Keratinocyte (primary cell): ENCODE measurements around the gene ASTN2. TPM values are rescaled to one million over a fixed set of nuclear protein-coding genes. Genes with fewer than 3 reads are reported as not detected.

Source experiments
- DNase-seq: peaks from one replicate; pipeline ENCODE4 v3.0.0-alpha.2; 2011; ENCODE audit warnings: low read depth, missing footprints, low spot score
- FAIRE-seq: peaks from 2 replicates; lab custom pipeline; 2011; peaks lifted over from hg19 to GRCh38; lab: Jason Lieb, UNC
- H2AFZ ChIP-seq: 2 replicates; pipeline ENCODE4 v1.6.0; 2012; ENCODE audit warnings: low read length, control low read depth, inconsistent platforms; ENCODE audit not compliant: control insufficient read depth
- H3K27ac ChIP-seq: 2 replicates; pipeline ENCODE4 v1.5.1; 2011; ENCODE audit warnings: low read length; ENCODE audit not compliant: control insufficient read depth, insufficient read depth
- H3K27me3 ChIP-seq: 3 replicates; pipeline ENCODE4 v1.6.0; 2011; ENCODE audit warnings: low read length; ENCODE audit not compliant: control insufficient read depth, insufficient read depth; ENCODE audit errors: extremely low read depth
- H3K36me3 ChIP-seq, 2 experiments: 2 replicates in 1 of 2; 3 replicates in 1 of 2; pipeline ENCODE4 v1.5.1; 2011; ENCODE audit warnings: low read length in 2 of 2, mild to moderate bottlenecking in 1 of 2; ENCODE audit not compliant: control insufficient read depth in 2 of 2, insufficient read depth in 2 of 2; ENCODE audit errors: extremely low read depth in 1 of 2
- H3K4me1 ChIP-seq: 3 replicates; pipeline ENCODE4 v1.5.1; 2011; ENCODE audit warnings: low read length; ENCODE audit not compliant: control insufficient read depth, insufficient read depth; ENCODE audit errors: extremely low read depth
- H3K4me2 ChIP-seq: 3 replicates; pipeline ENCODE4 v1.6.0; 2011; ENCODE audit warnings: low read depth, low read length; ENCODE audit not compliant: control insufficient read depth, insufficient read depth; ENCODE audit errors: extremely low read depth
- H3K4me3 ChIP-seq, 3 experiments: fragments of 200-600 bp in 1 of 3; sonication (generic) in 1 of 3; 2 replicates in 2 of 3; 3 replicates in 1 of 3; pipeline ENCODE4 v1.5.1; 2011 to 2016; ENCODE audit warnings: low read length in 3 of 3, mild to moderate bottlenecking in 3 of 3, control low read depth in 2 of 3, inconsistent platforms in 1 of 3, low read depth in 1 of 3, mixed read lengths in 1 of 3, mixed run types in 1 of 3, moderate library complexity in 1 of 3; ENCODE audit not compliant: control insufficient read depth in 2 of 3, insufficient read depth in 2 of 3; ENCODE audit errors: extremely low read depth in 1 of 3
- H3K79me2 ChIP-seq: 2 replicates; pipeline ENCODE4 v1.6.0; 2012; ENCODE audit warnings: low read length; ENCODE audit not compliant: control insufficient read depth, insufficient read depth
- H3K9ac ChIP-seq: 3 replicates; pipeline ENCODE4 v1.6.0; 2011; ENCODE audit warnings: low read length; ENCODE audit not compliant: control insufficient read depth, insufficient read depth; ENCODE audit errors: extremely low read depth
- H3K9me1 ChIP-seq: 3 replicates; pipeline ENCODE4 v1.6.0; 2011; ENCODE audit warnings: low read length; ENCODE audit not compliant: control insufficient read depth, insufficient read depth; ENCODE audit errors: extremely low read depth
- H3K9me3 ChIP-seq: 2 replicates; pipeline ENCODE4 v1.5.1; 2012; ENCODE audit warnings: low read depth, low read length; ENCODE audit not compliant: control insufficient read depth
- H4K20me1 ChIP-seq: 3 replicates; pipeline ENCODE4 v1.6.0; 2011; ENCODE audit warnings: low read length; ENCODE audit not compliant: control insufficient read depth, insufficient read depth; ENCODE audit errors: extremely low read depth
- EZH2 ChIP-seq: IDR thresholded peaks from one replicate; pipeline ENCODE4 v1.6.1; 2012; ENCODE audit warnings: inconsistent platforms, mild to moderate bottlenecking, low read length, moderate library complexity
- dilution Hi-C: fragments of 300-500 bp; cut with MboI; formaldehyde crosslinking; loops from one replicate; pipeline ENCODE4 v1.7.0; 2020; ENCODE audit warnings: low sequenced_read_pairs; ENCODE audit not compliant: extremely low pct_ligation_motif_present
- polyA plus RNA-seq, 5 experiments: library from polyadenylated mRNA; depleted of rRNA in 3 of 5; stranded (reverse) in 3 of 5; stranded (forward) in 1 of 5; unstranded in 1 of 5; fragments of >200 nt; gene quantifications; 1 replicate in 1 of 5; 2 replicates in 3 of 5; 3 replicates in 1 of 5; pipeline versions ENCODE4 v1.2.1 to v1.2.3, GENCODE V29; 2011 to 2012; ENCODE audit warnings: missing spikeins in 2 of 5, low read depth in 1 of 5, low replicate concordance in 1 of 5
- TF ChIP-seq, protein P1 (sequence below), 3 experiments: IDR thresholded peaks in 1 of 3; conservative IDR thresholded peaks in 1 of 3; optimal IDR thresholded peaks in 1 of 3; 2 replicates in 2 of 3; 3 replicates in 1 of 3; pipeline versions ENCODE3 to v1.5.1; 2011; ENCODE audit warnings: low read length in 3 of 3, mild to moderate bottlenecking in 3 of 3, moderate library complexity in 2 of 3, control low read depth in 1 of 3, inconsistent platforms in 1 of 3; ENCODE audit not compliant: insufficient read depth in 2 of 3; ENCODE audit errors: extremely low read depth in 1 of 3

The ASTN2 gene
- polyA plus RNA-seq, 1 donor (not counting 4 experiments of a cell fraction or from before 2014, with no cell fraction given): 0.31 TPM

DNA sequence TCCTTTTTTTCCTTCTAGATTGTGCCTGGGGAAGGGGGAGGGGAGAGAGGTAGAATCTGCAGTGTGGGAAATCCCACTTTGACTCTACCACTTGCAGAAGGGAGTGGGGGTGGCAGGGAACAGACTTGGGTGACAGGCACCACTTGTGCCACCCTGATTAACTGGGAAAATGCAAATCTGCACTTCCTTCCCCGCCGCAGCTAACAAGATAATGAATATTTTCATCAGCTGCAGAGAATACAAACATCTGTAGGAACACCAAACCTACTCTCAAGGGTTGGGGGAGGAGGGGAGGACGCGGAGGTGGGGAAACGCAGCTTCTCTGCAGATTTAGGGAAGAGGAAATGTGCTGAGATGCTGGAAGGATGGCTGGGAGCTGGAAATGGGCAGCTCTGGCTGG is 654.2 kb downstream of the ASTN2 start:
- FAIRE-seq: no peak
- no peaks in the 10 kb centered on the region for H3K36me3 ChIP-seq
- no peak overlapping the region for H3K4me3 ChIP-seq
- no peaks in the 10 kb centered on the region for H3K27me3 ChIP-seq
- no peak overlapping the region for H3K27ac ChIP-seq
- no peak overlapping the region for H3K4me2 ChIP-seq
- H3K9me3 ChIP-seq: no peaks in the 10 kb centered on the region
- no peak overlapping the region for H2AFZ ChIP-seq
- no peaks in the 10 kb centered on the region for H4K20me1 ChIP-seq
- no peaks in the 10 kb centered on the region for H3K79me2 ChIP-seq
- no peak for DNase-seq
- H3K9ac ChIP-seq: no peak overlapping the region
- no peaks in the 10 kb centered on the region for H3K9me1 ChIP-seq
- no peaks in the 10 kb centered on the region for H3K4me1 ChIP-seq
- TF ChIP-seq EZH2: no peak
- TF ChIP-seq, protein P1, sequence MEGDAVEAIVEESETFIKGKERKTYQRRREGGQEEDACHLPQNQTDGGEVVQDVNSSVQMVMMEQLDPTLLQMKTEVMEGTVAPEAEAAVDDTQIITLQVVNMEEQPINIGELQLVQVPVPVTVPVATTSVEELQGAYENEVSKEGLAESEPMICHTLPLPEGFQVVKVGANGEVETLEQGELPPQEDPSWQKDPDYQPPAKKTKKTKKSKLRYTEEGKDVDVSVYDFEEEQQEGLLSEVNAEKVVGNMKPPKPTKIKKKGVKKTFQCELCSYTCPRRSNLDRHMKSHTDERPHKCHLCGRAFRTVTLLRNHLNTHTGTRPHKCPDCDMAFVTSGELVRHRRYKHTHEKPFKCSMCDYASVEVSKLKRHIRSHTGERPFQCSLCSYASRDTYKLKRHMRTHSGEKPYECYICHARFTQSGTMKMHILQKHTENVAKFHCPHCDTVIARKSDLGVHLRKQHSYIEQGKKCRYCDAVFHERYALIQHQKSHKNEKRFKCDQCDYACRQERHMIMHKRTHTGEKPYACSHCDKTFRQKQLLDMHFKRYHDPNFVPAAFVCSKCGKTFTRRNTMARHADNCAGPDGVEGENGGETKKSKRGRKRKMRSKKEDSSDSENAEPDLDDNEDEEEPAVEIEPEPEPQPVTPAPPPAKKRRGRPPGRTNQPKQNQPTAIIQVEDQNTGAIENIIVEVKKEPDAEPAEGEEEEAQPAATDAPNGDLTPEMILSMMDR (optimal IDR thresholded peaks at IDR 0.05 in 1 of 3, IDR thresholded peaks at IDR 0.05 in 1 of 3, conservative IDR thresholded peaks at IDR 0.05 in 1 of 3; ENCODE audit: extremely low read depth in 1 of 3, insufficient read depth in 2 of 3, low read length in 3 of 3): no peak
- dilution Hi-C loops: no loop called here

- Histone ChIP-seq H3K9me3 (no peaks in the 10 kb centered on the region), H3K27me3 (no peaks in the 10 kb centered on the region), H3K4me2 (no peak overlapping the region), H3K9ac (no peak overlapping the region), H3K79me2 (no peaks in the 10 kb centered on the region), H3K4me1 (no peaks in the 10 kb centered on the region), H2AFZ (no peak overlapping the region), H3K4me3 (no peak overlapping the region), H3K36me3 (no peaks in the 10 kb centered on the region), H4K20me1 (no peaks in the 10 kb centered on the region), H3K27ac (no peak overlapping the region), H3K9me1 (no peaks in the 10 kb centered on the region)
- no peak for DNase-seq
- dilution Hi-C loops: no loop called here
- no peak for FAIRE-seq
- TF ChIP-seq, protein P1 (optimal IDR thresholded peaks at IDR 0.05 in 1 of 3, IDR thresholded peaks at IDR 0.05 in 1 of 3, conservative IDR thresholded peaks at IDR 0.05 in 1 of 3; ENCODE audit: extremely low read depth in 1 of 3, insufficient read depth in 2 of 3, low read length in 3 of 3): no peak
- TF ChIP-seq EZH2: no peak
Measured at GRCh38 chr9:116757030-116757429, 657.8 kb downstream of the ASTN2 start.
